Mesodermal cell (in vitro differentiated cells): Measurements from ENCODE around the gene TRIM38. TPM values are rescaled to one million over a fixed set of nuclear protein-coding genes. Genes with fewer than 3 reads are reported as not detected.

Experiments
- H3K27ac ChIP-seq: 2 replicates; pipeline ENCODE4 v1.7.0; 2013; ENCODE audit warnings: mild to moderate bottlenecking, low read depth, low read length, moderate library complexity; ENCODE audit not compliant: severe bottlenecking
- H3K36me3 ChIP-seq: 2 replicates; pipeline ENCODE4 v1.7.1; 2013; ENCODE audit warnings: mild to moderate bottlenecking, low read length, moderate library complexity; ENCODE audit not compliant: control insufficient read depth, insufficient read depth
- H3K4me1 ChIP-seq: one replicate; pipeline ENCODE4 v1.7.1; 2013; ENCODE audit warnings: mild to moderate bottlenecking, low read length; ENCODE audit not compliant: insufficient read depth, control insufficient read depth, poor library complexity, severe bottlenecking
- H3K4me3 ChIP-seq: 2 replicates; pipeline ENCODE4 v1.7.0; 2013; ENCODE audit warnings: low read length, control low read depth, mild to moderate bottlenecking; ENCODE audit not compliant: insufficient read depth, poor library complexity, severe bottlenecking; ENCODE audit errors: extremely low read depth
- H3K9me3 ChIP-seq: 2 replicates; pipeline ENCODE4 v1.7.1; 2013; ENCODE audit warnings: mild to moderate bottlenecking, low read length, moderate library complexity; ENCODE audit not compliant: control insufficient read depth
- WGBS, 2 experiments: methylation state at CpG; one replicate each; pipeline ENCODE4 v1.1.5; 2013; ENCODE audit warnings: missing lambda C conversion rate in 2 of 2; ENCODE audit not compliant: insufficient coverage in 2 of 2; 5-methylcytosine and 5-hydroxymethylcytosine counted together
- polyA plus RNA-seq, 2 experiments: library from polyadenylated mRNA; stranded (reverse); fragments of 50-300 nt; gene quantifications; one replicate each; pipeline ENCODE4 v1.2.3, GENCODE V29; 2013

Gene TRIM38, protein sequence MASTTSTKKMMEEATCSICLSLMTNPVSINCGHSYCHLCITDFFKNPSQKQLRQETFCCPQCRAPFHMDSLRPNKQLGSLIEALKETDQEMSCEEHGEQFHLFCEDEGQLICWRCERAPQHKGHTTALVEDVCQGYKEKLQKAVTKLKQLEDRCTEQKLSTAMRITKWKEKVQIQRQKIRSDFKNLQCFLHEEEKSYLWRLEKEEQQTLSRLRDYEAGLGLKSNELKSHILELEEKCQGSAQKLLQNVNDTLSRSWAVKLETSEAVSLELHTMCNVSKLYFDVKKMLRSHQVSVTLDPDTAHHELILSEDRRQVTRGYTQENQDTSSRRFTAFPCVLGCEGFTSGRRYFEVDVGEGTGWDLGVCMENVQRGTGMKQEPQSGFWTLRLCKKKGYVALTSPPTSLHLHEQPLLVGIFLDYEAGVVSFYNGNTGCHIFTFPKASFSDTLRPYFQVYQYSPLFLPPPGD
- polyA plus RNA-seq (2013, experiment 1 of 2): 1.5 TPM
- polyA plus RNA-seq (2013, experiment 2 of 2): 1.4 TPM

DNA sequence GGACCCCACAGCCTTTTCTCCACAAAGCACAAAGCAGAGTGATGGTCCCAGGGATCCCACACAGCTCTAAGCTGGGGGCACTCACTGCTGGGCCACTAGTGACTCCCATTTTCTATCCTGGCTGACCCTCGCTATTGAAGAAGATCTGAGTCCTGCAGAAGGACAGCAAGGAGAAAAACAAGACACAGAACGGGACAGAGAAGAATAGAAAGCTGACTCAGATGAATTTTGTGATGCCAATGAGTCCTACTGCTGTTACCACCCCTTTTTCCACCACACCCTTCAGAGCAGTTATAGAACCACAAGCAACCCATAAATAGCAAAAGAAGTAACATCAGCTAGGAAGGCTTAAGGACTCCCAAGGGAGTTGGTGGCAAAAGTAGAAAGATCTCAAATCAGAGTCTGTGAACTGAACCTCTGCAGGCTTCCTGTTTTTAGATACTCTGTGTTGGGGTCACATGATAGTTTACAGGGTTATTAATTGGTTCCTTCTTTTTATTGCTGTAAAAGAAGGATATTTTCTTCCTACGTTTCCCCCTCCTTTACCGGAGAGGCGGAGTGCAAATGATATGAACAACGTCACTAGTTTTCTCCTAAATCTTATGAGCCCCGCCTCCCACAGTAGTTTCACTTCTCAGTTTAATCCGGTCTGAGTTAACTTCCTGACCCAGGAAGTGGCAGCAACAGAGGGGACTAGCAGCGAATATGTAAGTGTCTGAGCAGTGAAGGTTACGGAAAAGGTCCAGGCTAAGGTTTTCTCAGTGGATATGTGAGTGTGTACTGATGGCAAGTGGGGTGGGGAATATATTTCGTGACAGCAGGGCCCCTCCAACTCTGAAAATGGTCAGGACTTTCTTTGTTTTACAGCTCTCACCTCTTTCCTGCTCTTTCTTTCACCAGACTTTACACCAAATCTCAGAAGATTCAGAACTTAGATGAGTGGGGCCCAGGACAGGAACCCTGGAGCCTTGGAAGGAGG, at the start of gene TRIM38:
TSS of gene TRIM38 (plus strand) at position 654 of the 979 bp plus-strand sequence. CDS start 3,721 bp downstream, outside the sequence.
- Histone ChIP-seq H3K4me1 (peaks cover 7% of the 10 kb centered on the region), H3K4me3 (no peak within 1 kb of the TSS), H3K9me3 (peaks cover 21% of the 10 kb centered on the region), H3K36me3 (no peaks in the 10 kb centered on the region), H3K27ac (peak within 1 kb of the TSS; percentile 59)
- 86 to 93% methylated on average over 5 to 7 of the region's 11 CpGs for WGBS, 2 experiments

DNA sequence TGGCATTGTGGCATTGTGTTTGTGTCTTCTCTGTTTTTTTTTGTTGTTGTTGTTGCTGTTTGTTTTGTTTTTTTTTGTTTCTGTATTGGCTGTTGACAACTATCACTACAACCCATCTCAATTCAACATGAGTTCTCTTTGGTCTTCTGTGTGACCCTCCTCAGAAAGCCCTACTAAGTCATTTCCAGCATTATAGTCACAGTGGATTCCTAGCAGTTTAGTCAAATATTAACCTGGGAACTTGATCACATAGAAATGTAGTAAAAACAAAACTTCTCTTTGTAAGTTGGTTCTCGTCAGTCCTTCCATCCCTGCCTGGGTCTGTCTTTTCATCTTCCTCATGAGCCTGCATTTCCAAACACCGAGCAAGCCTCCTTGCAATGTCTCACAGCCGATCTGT, 48.9 kb upstream of the TRIM38 start:
- no peak overlapping the region for H3K27ac ChIP-seq
- H3K36me3 ChIP-seq: no peaks in the 10 kb centered on the region
- no peaks in the 10 kb centered on the region for H3K4me1 ChIP-seq
- no peaks in the 10 kb centered on the region for H3K9me3 ChIP-seq
- H3K4me3 ChIP-seq: no peak overlapping the region
- 56 to 80% methylated on average over 2 to 3 of the region's 3 CpGs for WGBS, 2 experiments

DNA sequence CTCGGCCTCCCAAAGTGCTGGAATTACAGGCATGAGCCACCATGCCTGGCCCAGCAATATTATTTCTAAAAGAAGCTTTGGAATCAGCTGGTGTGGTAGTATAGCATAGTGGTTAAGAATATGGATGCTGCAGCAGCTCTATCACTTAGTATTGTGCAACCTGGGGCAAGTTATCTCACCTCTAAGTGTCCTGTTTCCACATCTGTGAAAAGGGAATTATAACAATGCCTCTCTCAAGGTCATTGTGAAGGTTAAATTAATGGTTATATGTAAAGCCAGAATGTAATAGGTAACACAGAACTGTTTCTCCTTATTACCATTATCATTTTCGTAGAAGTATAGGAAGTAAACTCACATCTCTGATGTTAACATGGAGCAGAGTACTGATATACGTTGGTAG, 46.3 kb upstream of the TRIM38 start:
- H3K36me3 ChIP-seq: no peaks in the 10 kb centered on the region
- H3K27ac ChIP-seq: no peak overlapping the region
- 71 to 79% methylated on average over 1 of the region's 3 CpGs for WGBS, 2 experiments
- no peaks in the 10 kb centered on the region for H3K9me3 ChIP-seq
- no peaks in the 10 kb centered on the region for H3K4me1 ChIP-seq
- H3K4me3 ChIP-seq: no peak overlapping the region

DNA sequence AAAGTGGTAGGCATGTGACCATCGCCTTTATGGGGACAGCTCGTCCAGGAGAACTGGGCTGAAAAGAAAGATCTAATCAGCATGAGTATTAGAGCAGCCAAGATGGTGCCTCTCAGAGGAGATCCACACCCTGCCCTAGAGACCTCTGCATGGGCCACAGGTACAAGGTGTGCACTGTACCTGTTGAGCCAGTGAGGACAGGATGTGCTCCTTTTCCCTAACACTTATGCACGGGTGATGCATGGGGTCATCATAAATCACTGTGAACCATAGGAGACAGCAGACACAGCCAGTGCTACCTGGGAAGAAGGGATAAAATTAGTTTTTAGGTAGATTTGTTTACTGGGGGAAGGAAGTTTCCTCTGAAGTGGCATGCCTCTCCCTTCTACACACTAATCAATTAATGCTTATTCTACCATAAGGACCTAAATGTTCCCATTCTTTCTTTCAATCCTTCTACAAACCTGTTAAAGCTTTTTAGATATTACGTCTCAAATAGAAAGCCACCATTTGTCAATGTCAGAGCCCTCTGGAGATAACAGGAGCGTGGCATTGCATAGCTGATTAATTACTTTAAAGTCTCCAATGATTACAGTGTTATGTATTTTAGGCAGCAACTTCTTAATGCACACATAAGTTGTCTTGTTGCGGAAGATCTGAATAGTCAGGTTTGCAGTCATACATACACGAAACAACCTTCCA, 45.7 kb upstream of the TRIM38 start:
- no peaks in the 10 kb centered on the region for H3K36me3 ChIP-seq
- WGBS, 2 experiments: 90 to 97% methylated on average over 2 to 4 of the region's 7 CpGs

DNA sequence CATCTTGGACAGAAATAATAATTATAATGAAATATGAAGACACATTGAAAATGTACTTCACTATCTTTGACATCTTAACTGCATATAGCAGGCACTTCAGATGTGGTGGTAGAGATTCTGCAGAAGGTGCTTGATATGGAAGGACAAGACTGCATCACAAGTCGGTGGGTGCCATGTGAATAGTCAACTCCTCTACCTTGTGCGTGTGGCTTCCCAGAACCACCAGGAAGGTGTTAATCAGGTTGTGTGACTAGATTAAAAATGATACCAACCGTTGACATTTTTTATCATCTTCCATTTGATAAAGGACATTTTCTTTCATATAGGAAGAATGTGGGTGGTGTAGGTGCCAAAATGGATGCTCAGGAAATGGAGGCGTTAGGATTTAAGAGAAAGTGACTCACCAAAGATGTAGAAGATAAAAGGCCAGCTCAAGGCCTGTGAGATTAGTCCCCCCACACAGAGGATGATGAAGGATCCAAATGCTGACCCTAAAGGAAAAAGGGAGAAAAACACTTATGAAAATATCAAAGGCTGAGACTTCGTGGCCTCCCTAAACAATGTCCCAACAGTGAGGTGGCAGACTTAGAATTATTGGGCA, 44.4 kb upstream of the TRIM38 start:
- no peak overlapping the region for H3K4me3 ChIP-seq
- no peaks in the 10 kb centered on the region for H3K4me1 ChIP-seq
- 50% methylated on average over 1 of the region's 5 CpGs; no CpG with 5 or more reads in 1 of the 2 experiments for WGBS, 2 experiments
- H3K27ac ChIP-seq: no peak overlapping the region
- H3K36me3 ChIP-seq: no peaks in the 10 kb centered on the region
- no peaks in the 10 kb centered on the region for H3K9me3 ChIP-seq

More for the DNA sequence above, 45.7 kb upstream of the TRIM38 start:
- Histone ChIP-seq H3K4me1 (no peaks in the 10 kb centered on the region), H3K27ac (no peak overlapping the region), H3K4me3 (no peak overlapping the region), H3K9me3 (no peaks in the 10 kb centered on the region)

DNA sequence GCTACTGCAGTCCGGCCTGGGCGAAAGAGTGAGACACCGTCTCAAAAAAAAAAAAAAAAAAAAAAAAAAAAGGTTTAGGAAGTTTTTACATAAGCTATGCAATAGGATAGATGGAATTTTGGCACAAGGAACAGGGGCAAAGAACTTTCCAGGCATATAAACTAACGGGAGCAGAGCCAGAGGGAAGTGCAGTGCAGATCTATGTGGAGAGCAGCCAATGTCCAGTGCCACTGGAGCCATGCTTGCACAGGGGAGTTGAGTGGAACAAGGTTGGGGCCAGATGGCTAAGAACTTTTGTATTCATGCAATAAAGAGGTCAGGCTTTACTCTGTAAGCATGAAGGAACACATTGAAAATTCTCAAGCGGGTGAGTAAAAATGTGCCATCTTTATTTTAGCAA, 42.9 kb upstream of the TRIM38 start:
- H3K27ac ChIP-seq: no peak overlapping the region
- H3K36me3 ChIP-seq: no peaks in the 10 kb centered on the region
- H3K4me3 ChIP-seq: no peak overlapping the region
- no peaks in the 10 kb centered on the region for H3K4me1 ChIP-seq
- H3K9me3 ChIP-seq: no peaks in the 10 kb centered on the region
- WGBS, 2 experiments: 90 to 100% methylated on average over 2 of the region's 5 CpGs

DNA sequence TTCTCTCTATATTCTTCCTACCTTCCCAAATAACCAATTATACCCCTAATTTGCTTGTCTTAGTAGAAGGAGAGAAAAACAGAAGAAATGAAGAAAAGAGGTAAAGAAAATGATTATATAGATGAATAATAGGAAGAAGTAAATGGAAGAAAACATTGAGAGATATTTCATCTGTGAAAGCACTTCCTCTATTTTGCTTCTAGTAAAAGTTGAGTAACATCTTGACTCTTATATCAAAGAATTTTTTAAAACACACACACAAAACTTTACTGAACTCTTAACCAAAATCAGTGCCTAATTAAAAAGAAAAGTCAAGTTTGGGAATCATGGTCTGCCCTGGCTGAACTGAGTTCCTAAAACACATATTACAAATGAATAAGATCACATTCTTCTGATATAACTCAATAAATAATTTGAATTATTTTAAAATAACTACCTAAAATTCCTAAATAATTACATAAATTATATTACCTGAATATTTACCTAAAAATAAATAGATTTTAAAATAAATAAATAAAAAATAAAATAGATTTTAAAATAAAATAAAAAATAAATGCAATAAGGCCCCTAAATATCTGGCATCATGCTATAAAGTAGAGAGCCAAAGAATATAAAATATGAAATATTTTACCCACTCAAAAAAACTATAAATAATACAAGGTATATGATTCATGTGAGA, 40.9 kb upstream of the TRIM38 start:
- no peaks in the 10 kb centered on the region for H3K36me3 ChIP-seq
- no peaks in the 10 kb centered on the region for H3K9me3 ChIP-seq
- H3K4me3 ChIP-seq: no peak overlapping the region
- no peaks in the 10 kb centered on the region for H3K4me1 ChIP-seq
- H3K27ac ChIP-seq: no peak overlapping the region

DNA sequence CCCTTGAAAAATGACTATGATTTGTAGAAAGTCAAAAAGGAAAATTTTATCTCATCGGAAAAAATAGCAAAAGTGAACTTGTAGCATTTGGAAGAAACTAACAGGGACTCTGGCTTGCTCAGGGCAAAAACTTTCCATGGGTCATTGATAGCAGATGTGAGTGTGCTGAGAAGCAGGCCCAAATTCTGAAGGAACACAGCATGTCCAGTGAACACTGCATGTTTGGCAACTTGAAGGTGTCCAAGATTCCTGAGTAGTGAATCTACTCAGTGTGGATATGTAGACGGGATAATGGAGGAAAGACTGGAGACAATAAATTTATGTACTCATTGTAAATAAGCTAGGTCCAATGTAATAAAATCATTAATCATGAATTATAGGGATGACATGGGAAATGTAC, 40.3 kb upstream of the TRIM38 start:
- Histone ChIP-seq H3K36me3 (no peaks in the 10 kb centered on the region), H3K27ac (no peak overlapping the region), H3K4me1 (no peaks in the 10 kb centered on the region), H3K4me3 (no peak overlapping the region), H3K9me3 (no peaks in the 10 kb centered on the region)
- 92 to 100% methylated on average over 1 of the region's 2 CpGs for WGBS, 2 experiments

DNA sequence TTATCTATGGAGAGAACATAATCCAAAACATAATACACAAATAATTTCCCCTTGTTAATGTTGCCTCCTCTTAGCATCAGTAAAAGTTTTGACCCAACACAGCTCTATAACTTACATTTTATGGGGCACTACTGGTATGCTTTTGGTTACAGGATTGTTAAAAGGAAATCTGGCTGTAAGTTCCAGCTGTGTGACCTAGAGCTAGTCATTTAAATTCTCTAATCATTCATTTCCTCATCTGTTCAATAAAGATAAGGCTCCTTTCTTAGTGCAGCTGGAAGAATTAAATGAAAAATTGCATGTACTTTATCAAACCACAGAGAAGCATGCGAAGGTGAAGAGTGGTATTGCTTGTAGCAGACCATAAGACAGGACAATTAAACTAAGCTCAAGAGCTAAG, 36.7 kb upstream of the TRIM38 start:
- no peak overlapping the region for H3K27ac ChIP-seq
- WGBS, 2 experiments: 100% methylated on average over 1 of the region's 1 CpG; no CpG with 5 or more reads in 1 of the 2 experiments
- no peaks in the 10 kb centered on the region for H3K4me1 ChIP-seq
- H3K9me3 ChIP-seq: no peaks in the 10 kb centered on the region
- H3K36me3 ChIP-seq: no peaks in the 10 kb centered on the region
- H3K4me3 ChIP-seq: no peak overlapping the region
